CD4-positive, alpha-beta T cell (primary cell): Measurements from ENCODE around the gene IGFL2. TPM values are rescaled to one million over a fixed set of nuclear protein-coding genes. Genes with fewer than 3 reads are reported as not detected.
"Not testable (repeated sequence)": the region's sequence is repeated elsewhere in the genome, so short reads cannot be mapped to it uniquely, and the experiment has no call there.

Source experiments
- ATAC-seq: fragments of 200-7000 bp; cut with Tn5 transposase; one replicate; pipeline ENCODE4 v1.10.0; 2022; ENCODE audit warnings: mild to moderate bottlenecking; ENCODE audit not compliant: poor library complexity
- CTCF ChIA-PET: fragments of 350-600 bp; sonication (Branson Sonifier 250); formaldehyde crosslinking; loops from one replicate; lab custom pipeline; 2021; ENCODE audit warnings: antibody characterized with exemption, inconsistent platforms; lab: Charles Lee
- POLR2A ChIA-PET: fragments of 350-600 bp; sonication (Branson Sonifier 250); formaldehyde crosslinking; loops from one replicate; lab custom pipeline; 2021; ENCODE audit warnings: antibody characterized with exemption, inconsistent platforms; lab: Charles Lee
- DNase-seq, 14 experiments: peaks; one replicate each; pipeline ENCODE4 v3.0.0-alpha.2; 2013 to 2020; ENCODE audit warnings: mixed read lengths in 2 of 14
- H3K27ac ChIP-seq, 2 donors: one replicate each; pipeline versions ENCODE4 v1.5.1 to v1.7.0; 2013; ENCODE audit warnings: low read length in 2 of 2, low read depth in 1 of 2, mild to moderate bottlenecking in 1 of 2
- H3K27me3 ChIP-seq, 2 experiments: 1 replicate in 1 of 2; 2 replicates in 1 of 2; pipeline versions ENCODE4 v1.6.1 to v1.7.0; 2013; ENCODE audit warnings: low read length in 2 of 2, control low read depth in 1 of 2, mild to moderate bottlenecking in 1 of 2, moderate library complexity in 1 of 2; ENCODE audit not compliant: insufficient read depth in 2 of 2, control insufficient read depth in 1 of 2
- H3K36me3 ChIP-seq: one replicate; pipeline ENCODE4 v1.6.1; 2013; ENCODE audit warnings: low read length, control low read depth; ENCODE audit not compliant: insufficient read depth
- H3K4me1 ChIP-seq: one replicate; pipeline ENCODE4 v1.6.1; 2013; ENCODE audit warnings: low read length, control low read depth; ENCODE audit not compliant: insufficient read depth
- H3K4me3 ChIP-seq: one replicate; pipeline ENCODE4 v1.5.1; 2013; ENCODE audit warnings: mild to moderate bottlenecking, low read length, moderate library complexity
- H3K9me3 ChIP-seq, 2 experiments: 1 replicate in 1 of 2; 2 replicates in 1 of 2; pipeline versions ENCODE4 v1.6.1 to v1.7.0; 2013; ENCODE audit warnings: low read length in 2 of 2, mild to moderate bottlenecking in 2 of 2, control low read depth in 1 of 2, moderate library complexity in 1 of 2; ENCODE audit not compliant: control insufficient read depth in 1 of 2, insufficient read depth in 1 of 2
- H3K27ac Mint-ChIP-seq: one replicate; pipeline ENCODE4 v1.8.0; 2020; ENCODE audit warnings: mixed read lengths
- H3K27me3 Mint-ChIP-seq: one replicate; pipeline ENCODE4 v1.8.0; 2021; ENCODE audit warnings: mixed read lengths
- H3K36me3 Mint-ChIP-seq: one replicate; pipeline ENCODE4 v1.8.0; 2021; ENCODE audit warnings: low read depth, mixed read lengths
- H3K4me1 Mint-ChIP-seq: one replicate; pipeline ENCODE4 v1.8.0; 2021; ENCODE audit warnings: low read depth, mixed read lengths
- H3K4me3 Mint-ChIP-seq: one replicate; pipeline ENCODE4 v1.8.0; 2020; ENCODE audit warnings: mild to moderate bottlenecking, mixed read lengths
- H3K9me3 Mint-ChIP-seq: one replicate; pipeline ENCODE4 v1.8.0; 2020; ENCODE audit warnings: mixed read lengths
- CTCF ChIP-seq: fragments of 200-600 bp; IDR thresholded peaks from one replicate; pipeline ENCODE4 v1.8.0; 2022; ENCODE audit warnings: antibody characterized with exemption, mild to moderate bottlenecking
- intact Hi-C, 2 experiments: fragments of 100-400 bp; cut with DNase I in 1 of 2; cut with micrococcal nuclease in 1 of 2; formaldehyde crosslinking; loops; one replicate each; pipeline versions ENCODE4 v1.15.1 to v1.9.0; 2023 to 2025; cut with DNase I, micrococcal nuclease
- total RNA-seq, 174 experiments: library from RNA in 2 of 174; stranded (reverse) in 2 of 174; gene quantifications; one replicate each; pipeline ENCODE4 v1.2.3 and lab custom pipeline; 2021 to 2026

IGFL2 gene
- total RNA-seq, 2 experiments from 2014 or later: not detected

DNA sequence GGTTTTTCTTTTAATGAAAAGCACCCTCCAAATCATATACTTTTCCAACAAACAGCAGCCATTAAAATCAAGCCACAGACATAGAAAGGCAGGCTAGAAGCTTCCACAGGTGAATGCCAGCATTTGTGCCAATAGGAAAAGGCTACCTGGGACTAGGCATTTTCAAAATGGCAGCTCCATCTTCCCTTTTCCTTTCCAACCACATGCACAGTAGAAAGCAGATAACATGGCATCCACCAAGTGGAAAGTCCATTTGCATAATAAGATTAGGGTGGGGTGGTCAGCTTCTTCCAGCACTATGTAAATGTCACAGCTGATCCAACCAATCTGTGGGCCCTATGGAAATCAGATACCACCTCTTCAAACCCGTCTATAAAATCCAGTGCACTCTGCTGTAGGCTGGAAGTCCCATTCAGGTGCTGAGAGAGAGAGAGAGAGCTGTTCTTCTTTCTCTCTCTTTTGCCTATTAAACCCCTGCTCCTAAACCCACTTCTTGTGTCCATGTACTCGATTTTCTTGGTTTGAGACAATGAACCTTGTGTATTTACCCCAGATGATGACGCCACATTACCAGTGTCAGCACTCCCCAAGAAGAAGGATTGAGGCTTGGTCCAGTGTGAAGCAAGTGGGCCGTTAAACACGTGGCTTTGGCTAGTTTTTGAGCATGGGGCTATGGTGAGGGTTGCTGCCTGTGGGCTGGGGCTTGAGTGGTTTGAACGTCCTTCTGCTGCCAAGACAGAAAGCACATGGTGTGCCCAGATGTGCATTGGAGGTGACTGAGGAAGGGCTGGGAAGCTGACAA, 57.3 kb downstream of the IGFL2 start:
- Mint-ChIP-seq H3K4me1 (no peaks in the 10 kb centered on the region), H3K27me3 (peaks cover 38% of the 10 kb centered on the region), H3K36me3 (no peaks in the 10 kb centered on the region), H3K4me3 (no peak overlapping the region), H3K27ac (no peak overlapping the region), H3K9me3 (no peaks in the 10 kb centered on the region)
- Histone ChIP-seq H3K27ac (no peak overlapping the region), H3K27me3 (peaks cover 2 to 3% of the 10 kb centered on the region in 2 experiments), H3K4me1 (no peaks in the 10 kb centered on the region), H3K9me3 (no peaks in the 10 kb centered on the region), H3K36me3 (no peaks in the 10 kb centered on the region), H3K4me3 (no peak overlapping the region)
- TF ChIP-seq CTCF: no peak
- DNase-seq (no peak), ATAC-seq (no peak)
- ChIA-PET CTCF (interaction anchor here (0.5 kb wide), 1 partner anchor 76 kb away, joined by 3 read pairs; no protein-coding TSS in a partner anchor), POLR2A (no interaction called here)
- intact Hi-C loops: no loop called here

GRCh38 chr19:46206176-46206575, 58.1 kb downstream of the IGFL2 start:
- no peak for DNase-seq
- Histone ChIP-seq H3K4me1 (no peaks in the 10 kb centered on the region), H3K36me3 (no peaks in the 10 kb centered on the region), H3K27ac (no peak overlapping the region), H3K4me3 (no peak overlapping the region), H3K27me3 (peaks cover 2 to 3% of the 10 kb centered on the region in 2 experiments), H3K9me3 (no peaks in the 10 kb centered on the region)
- ATAC-seq: no peak
- Mint-ChIP-seq H3K27ac (no peak overlapping the region), H3K4me1 (no peaks in the 10 kb centered on the region), H3K27me3 (peaks cover 45% of the 10 kb centered on the region), H3K4me3 (no peak overlapping the region), H3K36me3 (no peaks in the 10 kb centered on the region), H3K9me3 (no peaks in the 10 kb centered on the region)
- no peak for TF ChIP-seq CTCF
- POLR2A ChIA-PET: no interaction called here
- intact Hi-C loops: no loop called here
- CTCF ChIA-PET: no interaction called here

- Mint-ChIP-seq H3K27ac (no peak overlapping the region), H3K9me3 (no peaks in the 10 kb centered on the region), H3K36me3 (no peaks in the 10 kb centered on the region), H3K4me3 (no peak overlapping the region), H3K27me3 (peaks cover 44% of the 10 kb centered on the region), H3K4me1 (no peaks in the 10 kb centered on the region)
- ChIA-PET CTCF (interaction anchor here (0.5 kb wide), 1 partner anchor 1068 kb away, joined by 5 read pairs; no protein-coding TSS in a partner anchor), POLR2A (no interaction called here)
- Histone ChIP-seq H3K36me3 (no peaks in the 10 kb centered on the region), H3K4me1 (no peaks in the 10 kb centered on the region), H3K27me3 (peaks cover 2 to 3% of the 10 kb centered on the region in 2 experiments), H3K27ac (no peak overlapping the region), H3K4me3 (no peak overlapping the region), H3K9me3 (no peaks in the 10 kb centered on the region)
- DNase-seq: no peak
- intact Hi-C loops: no loop called here
- TF ChIP-seq CTCF: no peak
- no peak for ATAC-seq
These were observed 58.6 kb downstream of the IGFL2 start for GRCh38 chr19:46206682-46207081.

DNA sequence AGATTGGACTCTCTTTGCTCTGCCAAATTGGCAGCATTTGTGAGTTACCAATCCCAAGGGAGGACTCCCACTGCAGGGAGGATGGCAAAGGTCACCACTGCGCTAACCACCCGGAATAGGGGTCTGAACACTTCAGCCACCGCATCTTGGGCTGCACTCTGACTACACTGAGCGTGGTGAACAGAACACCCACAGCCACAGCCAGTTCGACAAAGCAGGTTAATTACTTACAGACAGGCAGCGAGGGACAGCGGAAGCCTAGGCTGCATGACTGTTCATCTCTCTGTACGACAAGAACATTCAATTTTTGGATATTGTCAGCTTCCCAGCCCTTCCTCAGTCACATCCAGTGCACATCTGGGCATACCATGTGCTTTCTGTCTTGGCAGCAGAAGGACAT, 59.8 kb downstream of the IGFL2 start:
- ATAC-seq, H3K4me3 Mint-ChIP-seq, H3K9me3 Mint-ChIP-seq, CTCF ChIA-PET, POLR2A ChIA-PET, H3K4me3 ChIP-seq, DNase-seq, H3K36me3 Mint-ChIP-seq, H3K27ac ChIP-seq, intact Hi-C loops, H3K27ac Mint-ChIP-seq, H3K36me3 ChIP-seq, H3K4me1 Mint-ChIP-seq, H3K9me3 ChIP-seq, H3K4me1 ChIP-seq, H3K27me3 ChIP-seq: not testable (repeated sequence)
- peaks cover 40% of the 10 kb centered on the region for H3K27me3 Mint-ChIP-seq
